Erythroblast (primary cell): ENCODE results near the gene CMTM7.

ENCODE experiments used
- GATA1 ChIP-seq: IDR thresholded peaks from 2 replicates; pipeline ENCODE4 v1.6.1; 2011; ENCODE audit warnings: low read depth, mild to moderate bottlenecking, control low read depth, low read length, moderate library complexity
- POLR2A ChIP-seq: IDR thresholded peaks from 2 replicates; pipeline ENCODE4 v1.6.1; 2011; ENCODE audit warnings: mild to moderate bottlenecking, low read length

GRCh38 chr3:32474201-32474600 lies 82.5 kb downstream of the CMTM7 start:
- no peak for TF ChIP-seq POLR2A
- no peak for TF ChIP-seq GATA1
